Measurements from ENCODE around the gene KRT35.

- no peak for TF ChIP-seq CTCF (IDR thresholded peaks at IDR 0.05; ENCODE audit: low read depth, low read length, poor library complexity, severe bottlenecking)
- TF ChIP-seq EZH2phosphoT487 (IDR thresholded peaks at IDR 0.05; ENCODE audit: borderline replicate concordance, low read length) = no peak
Observed at GRCh38 chr17:41437254-41437653, 43.7 kb downstream of the KRT35 start.

All from DOHH2 (cell line).